Anterior cingulate cortex (tissue), 58 donors: ENCODE measurements around the gene OR6C74.
A peak's percentile ranks its signal among the peaks of the same experiment; 100 is the strongest.

Source experiments
- DNase-seq, 58 donors: peaks; one replicate each; lab custom pipeline; 2025; lab: John Stamatoyannopoulos, UW

Gene OR6C74

GRCh38 chr12:55244309-55244708, at the start of gene OR6C74:
Gene OR6C74, plus strand, starts transcription at chr12:55244609. Its CDS starts 2,679 bp downstream, at chr12:55247288.
- no peak for DNase-seq

- no peak for DNase-seq
These were observed 23.7 kb upstream of the OR6C74 start, which contains the start of gene OR10A7 for GRCh38 chr12:55220725-55221124. Gene OR10A7, plus strand, starts transcription at chr12:55221025. Its CDS starts 0 bp downstream, at chr12:55221025.

- DNase-seq: no peak
These were observed 17.9 kb upstream of the OR6C74 start for GRCh38 chr12:55226523-55226922.

GRCh38 chr12:55227643-55228042, 16.8 kb upstream of the OR6C74 start:
- DNase-seq: no peak

- no peak for DNase-seq
These were observed 1.8 kb downstream of the OR6C74 start for GRCh38 chr12:55246159-55246558.

- DNase-seq: no peak
These were observed 6.5 kb downstream of the OR6C74 start for GRCh38 chr12:55250944-55251343.

GRCh38 chr12:55253281-55253680, 8.9 kb downstream of the OR6C74 start:
- no peak for DNase-seq

- DNase-seq: no peak
These were observed 12.4 kb downstream of the OR6C74 start for GRCh38 chr12:55256831-55257230.

- DNase-seq: no peak
These were observed 13.9 kb downstream of the OR6C74 start for GRCh38 chr12:55258303-55258702.

- peak in 1 of 58 donors; percentile 2 for DNase-seq
These were observed 36.6 kb downstream of the OR6C74 start for GRCh38 chr12:55280991-55281390.

- DNase-seq: no peak
These were observed 45.6 kb downstream of the OR6C74 start for GRCh38 chr12:55289999-55290398.
